GM21786 (cell line): ENCODE results near the gene CTSA.

Experiments used
- ATAC-seq: cut with Tn5 transposase; IDR thresholded peaks from one replicate; pipeline ENCODE4 v1.9.1; 2021; ENCODE audit not compliant: unreplicated experiment

CTSA gene

DNA sequence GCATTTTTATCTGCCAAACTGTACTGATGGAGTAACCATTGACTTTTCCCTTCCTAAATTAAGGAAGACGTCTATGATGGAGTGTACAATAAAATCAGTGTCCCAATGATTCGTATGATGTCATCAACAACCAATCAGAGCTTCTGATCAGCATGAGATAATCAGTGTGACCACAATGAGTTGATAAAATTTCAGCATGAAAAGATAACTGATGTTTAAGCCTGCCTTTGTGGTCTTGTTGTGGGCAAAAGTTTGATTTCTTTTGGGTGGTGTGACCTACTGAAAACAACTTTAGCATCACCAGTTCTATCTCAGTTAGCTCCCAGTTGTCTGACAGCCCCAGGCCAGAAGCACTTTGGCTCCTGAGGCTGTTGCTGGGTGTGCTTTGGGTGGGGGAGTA is 46.6 kb downstream of the CTSA start:
- ATAC-seq: no peak

DNA sequence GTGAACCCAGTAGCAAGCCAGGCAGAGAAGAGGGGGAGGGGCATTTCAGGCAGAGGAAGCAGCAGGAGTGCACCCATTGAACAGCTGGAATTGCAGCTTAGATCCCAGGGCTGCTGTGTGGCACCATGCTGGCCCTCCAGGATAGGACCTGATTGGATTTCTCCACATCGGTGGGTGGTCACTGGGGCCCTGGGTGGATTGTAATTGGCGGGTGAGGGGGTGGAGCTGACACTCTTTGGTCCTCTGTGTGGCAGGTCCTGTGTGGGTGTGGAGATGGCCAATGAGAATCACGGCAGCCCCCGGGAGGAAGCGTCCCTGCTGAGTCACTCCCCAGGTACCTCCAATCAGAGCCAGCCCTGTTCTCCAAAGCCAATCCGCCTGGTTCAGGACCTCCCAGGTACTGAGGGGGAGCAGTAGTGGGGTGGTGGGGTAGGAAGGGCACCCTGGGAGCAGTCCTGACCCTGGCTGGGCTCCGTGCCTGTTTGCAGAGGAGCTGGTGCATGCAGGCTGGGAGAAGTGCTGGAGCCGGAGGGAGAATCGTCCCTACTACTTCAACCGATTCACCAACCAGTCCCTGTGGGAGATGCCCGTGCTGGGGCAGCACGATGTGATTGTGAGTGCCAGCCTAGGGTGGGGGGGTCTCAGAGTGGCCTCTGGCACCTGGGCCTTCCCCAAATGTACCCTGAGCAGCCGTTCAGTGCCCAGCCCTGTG is 47.7 kb downstream of the CTSA start:
- no peak for ATAC-seq

DNA sequence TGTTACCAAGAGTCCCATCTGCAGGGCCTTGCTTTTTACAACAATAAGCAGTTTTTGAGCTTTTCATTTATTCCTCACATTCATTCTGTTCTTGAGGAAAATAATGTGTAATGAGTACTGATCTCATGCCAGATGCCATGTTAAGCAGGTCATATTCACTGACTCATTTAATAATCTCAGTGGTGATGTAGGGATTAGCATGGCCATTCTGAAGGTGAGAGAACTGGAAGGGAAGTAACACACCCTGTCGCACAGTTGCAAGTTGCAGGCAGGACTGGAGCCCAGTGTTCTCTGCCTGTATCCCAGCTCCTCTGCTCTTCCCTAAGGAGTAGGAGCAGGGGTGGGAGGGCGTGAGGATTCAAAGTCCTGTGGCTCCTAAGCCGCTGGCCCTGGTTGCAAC is 48.9 kb downstream of the CTSA start:
- no peak for ATAC-seq

DNA sequence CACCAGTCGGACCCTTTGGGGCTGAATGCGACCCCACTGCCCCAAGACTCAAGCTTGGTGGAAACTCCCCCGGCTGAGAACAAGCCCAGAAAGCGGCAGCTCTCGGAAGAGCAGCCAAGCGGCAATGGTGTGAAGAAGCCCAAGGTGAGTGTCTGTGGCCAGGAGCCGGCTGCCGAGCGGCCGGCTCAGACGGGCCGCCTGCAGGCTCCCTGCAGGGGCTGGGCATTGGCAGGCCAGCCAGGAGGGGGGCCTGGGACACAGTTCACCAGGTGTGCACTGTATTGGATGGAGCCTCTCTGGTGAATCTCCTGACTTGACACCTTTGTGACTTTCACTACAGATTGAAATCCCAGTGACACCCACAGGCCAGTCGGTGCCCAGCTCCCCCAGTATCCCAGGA is 49.3 kb downstream of the CTSA start:
- no peak for ATAC-seq

DNA sequence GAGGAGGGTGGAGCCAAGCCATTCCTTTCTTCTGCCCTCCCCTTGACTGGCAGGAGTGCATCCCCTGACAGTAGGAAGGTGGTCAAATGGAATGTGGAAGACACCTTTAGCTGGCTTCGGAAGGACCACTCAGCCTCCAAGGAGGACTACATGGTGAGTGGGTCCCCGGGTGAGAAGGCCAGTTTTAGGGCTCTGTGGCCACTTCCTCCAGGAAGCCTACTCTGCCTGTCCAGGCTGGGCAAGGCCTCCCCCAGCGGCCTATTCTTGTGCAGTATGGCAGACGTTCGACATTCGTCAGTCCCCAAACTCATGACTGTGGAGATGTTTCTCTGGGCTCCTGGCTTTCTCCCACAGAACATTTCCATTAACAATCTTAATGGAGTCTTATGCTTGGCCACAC is 52.5 kb downstream of the CTSA start:
- ATAC-seq: no peak

DNA sequence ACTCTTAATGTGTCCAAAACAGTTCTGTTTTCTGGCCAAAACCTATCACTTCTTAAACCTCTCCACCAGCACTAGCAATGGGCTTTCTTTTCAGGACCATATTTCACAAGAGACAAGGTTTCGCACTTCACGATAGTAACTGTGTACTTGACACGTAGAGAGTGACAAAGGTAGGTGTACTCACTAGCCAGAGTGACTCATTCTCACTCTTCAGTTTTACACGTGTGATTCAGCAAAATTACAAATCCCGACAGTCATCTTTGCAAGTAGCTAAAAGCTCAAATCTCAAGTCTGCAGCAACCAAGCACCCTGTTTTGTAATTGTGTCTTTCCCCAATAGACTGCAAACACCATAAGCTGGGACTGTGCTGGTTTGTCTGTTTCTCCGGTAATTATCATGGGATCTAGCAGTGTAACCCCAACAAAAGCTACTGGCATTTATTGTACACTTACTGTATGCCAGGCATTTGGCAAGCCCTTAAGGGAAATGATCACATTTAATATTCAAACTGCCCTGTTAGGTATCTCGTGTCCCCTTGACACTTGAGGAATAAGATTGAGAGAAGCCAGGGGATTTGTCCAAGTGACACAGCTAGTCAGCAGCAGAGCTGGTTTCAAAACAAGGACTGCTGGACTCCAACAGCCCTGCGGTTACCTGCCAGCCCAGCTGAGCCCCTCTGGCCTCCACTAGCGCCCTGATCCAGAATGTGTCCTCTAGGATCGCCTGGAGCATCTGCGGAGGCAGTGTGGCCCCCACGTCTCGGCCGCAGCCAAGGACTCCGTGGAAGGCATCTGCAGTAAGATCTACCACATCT is 53.2 kb downstream of the CTSA start:
- ATAC-seq: no peak

DNA sequence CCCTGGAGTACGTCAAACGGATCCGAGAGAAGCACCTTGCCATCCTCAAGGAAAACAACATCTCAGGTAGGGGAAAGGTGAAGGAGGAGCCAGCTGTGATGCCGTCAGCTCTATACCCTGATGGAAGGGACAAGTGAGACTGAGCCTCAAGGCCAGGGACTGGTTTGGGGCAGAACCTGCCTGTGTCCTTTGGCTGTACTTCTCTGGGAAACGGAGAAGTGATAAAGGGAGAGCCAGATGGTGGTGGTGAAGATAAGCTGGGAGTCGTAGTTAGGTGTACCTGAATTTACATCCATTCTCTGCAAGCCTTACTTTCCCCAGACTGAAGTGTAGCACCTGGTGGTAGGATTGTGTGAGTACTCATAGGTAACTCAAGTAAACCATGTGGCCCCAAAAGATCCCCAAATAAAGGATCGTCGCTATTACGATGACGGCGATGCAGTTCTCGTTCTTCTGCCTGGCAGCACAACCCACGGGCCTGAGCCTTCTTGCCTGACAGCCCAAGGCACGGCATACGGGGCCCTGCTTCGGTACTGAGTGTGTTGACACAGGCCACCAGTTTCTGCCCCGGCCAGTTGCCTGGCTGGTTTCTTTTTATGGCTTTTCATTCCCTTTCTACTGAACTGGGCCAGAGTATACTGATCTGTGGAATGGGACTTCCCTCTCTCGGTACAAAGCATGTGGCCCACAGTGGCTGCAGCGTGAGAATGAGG is 54.0 kb downstream of the CTSA start:
- no peak for ATAC-seq

DNA sequence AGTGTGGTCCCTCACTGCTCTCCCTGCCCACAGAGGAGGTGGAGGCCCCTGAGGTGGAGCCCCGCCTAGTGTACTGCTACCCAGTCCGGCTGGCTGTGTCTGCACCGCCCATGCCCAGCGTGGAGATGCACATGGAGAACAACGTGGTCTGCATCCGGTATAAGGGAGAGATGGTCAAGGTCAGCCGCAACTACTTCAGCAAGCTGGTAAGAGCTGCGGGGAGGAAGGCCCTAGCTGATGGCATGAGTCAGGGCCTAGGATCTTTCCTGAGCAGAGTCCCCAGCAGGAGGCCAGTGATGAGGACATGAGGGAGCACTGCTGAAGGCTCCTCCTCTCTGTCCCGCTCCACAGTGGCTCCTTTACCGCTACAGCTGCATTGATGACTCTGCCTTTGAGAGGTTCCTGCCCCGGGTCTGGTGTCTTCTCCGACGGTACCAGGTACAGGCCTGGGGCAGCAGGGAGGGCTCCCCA is 54.6 kb downstream of the CTSA start:
- ATAC-seq: no peak

DNA sequence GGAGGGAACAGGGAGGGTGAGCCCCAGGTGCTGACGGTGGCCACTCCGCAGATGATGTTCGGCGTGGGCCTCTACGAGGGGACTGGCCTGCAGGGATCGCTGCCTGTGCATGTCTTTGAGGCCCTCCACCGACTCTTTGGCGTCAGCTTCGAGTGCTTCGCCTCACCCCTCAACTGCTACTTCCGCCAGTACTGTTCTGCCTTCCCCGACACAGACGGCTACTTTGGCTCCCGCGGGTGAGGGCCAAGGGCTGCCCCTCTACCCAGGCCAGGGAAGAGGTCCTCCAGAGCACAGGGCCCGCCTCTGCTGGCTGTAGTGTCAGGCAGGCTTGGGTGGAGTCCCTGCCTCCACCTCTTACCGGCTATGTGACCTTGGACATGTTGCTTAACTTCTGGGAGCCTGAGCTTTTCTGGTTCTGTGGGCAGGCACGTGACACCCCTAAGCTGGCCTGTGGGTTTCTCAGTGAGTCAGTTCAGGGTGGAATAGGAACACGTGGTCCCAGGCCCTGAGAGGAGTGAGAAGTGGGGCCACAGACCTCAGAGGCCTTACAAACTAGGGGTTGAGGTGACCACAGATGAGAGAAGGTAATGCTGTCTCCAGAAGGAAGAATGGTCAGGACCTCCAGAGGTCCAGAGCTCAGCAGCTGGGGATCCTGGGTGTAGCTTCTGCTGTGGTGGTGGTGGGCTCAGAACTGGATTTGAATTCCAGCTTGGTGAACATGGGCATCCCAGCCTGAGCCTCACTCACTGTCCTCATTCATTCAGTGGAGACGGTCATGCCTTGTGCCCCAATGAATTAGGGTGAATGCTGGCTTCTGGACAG is 55.2 kb downstream of the CTSA start:
- no peak for ATAC-seq

DNA sequence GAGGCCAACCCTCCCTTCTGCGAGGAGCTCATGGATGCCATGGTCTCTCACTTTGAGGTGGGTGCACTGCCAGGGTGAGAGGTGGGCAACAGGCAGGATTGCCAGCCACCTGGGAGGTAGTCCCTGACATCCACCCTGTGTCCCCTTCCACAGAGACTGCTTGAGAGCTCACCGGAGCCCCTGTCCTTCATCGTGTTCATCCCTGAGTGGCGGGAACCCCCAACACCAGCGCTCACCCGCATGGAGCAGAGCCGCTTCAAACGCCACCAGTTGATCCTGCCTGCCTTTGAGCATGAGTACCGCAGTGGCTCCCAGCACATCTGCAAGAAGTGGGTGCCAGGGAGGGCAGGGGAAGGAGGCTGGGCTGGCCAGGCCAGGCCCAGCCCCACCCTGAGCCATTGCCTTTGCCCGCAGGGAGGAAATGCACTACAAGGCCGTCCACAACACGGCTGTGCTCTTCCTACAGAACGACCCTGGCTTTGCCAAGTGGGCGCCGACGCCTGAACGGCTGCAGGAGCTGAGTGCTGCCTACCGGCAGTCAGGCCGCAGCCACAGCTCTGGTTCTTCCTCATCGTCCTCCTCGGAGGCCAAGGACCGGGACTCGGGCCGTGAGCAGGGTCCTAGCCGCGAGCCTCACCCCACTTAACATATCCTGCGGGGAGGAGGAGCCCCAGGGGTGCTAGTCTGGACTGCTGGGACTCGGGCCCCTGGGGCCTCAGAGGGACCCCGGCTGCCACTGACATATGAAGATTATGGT is 56.2 kb downstream of the CTSA start:
- ATAC-seq: no peak

DNA sequence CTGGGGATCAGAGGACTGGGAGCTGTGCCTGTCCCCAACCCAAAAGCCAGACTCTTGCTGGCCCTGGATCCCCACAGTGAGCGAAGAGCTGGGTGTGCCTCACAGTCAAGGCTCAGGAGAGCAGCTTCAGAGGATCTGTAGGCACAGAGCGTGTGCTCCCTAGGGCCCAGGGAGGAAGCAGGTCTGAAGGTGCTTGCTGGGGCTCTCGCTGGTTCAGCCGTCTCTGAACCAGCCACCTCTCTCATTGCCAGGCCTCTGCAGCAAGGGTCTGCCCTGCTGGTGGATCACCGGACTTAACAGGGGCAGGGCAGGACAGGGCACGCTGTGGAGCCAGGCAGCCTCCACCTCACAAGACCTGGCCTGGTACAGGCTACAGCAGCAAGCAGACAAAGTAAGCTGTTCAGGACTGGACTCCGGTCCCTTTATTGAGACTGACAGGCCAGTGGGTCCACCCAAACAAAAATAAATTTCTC is 57.2 kb downstream of the CTSA start:
- ATAC-seq: no peak
